SK-N-MC (cell line): ENCODE measurements around the gene CCDC183.

ENCODE experiments used
- DNase-seq: peaks from one replicate; pipeline ENCODE4 v3.0.0-alpha.2; 2011; ENCODE audit warnings: low read depth, low spot score
- H3K27ac ChIP-seq: fragments of 200-600 bp; sonication (generic); 2 replicates; pipeline ENCODE4 v1.5.1; 2016; ENCODE audit warnings: mixed run types
- H3K36me3 ChIP-seq: fragments of 200-600 bp; sonication (generic); 2 replicates; pipeline ENCODE4 v1.6.1; 2017; ENCODE audit warnings: antibody characterized with exemption, low read length, mixed read lengths; ENCODE audit not compliant: insufficient read depth
- H3K4me3 ChIP-seq: fragments of 200-600 bp; sonication (generic); 2 replicates; pipeline ENCODE4 v1.5.1; 2016
- H3K9ac ChIP-seq: fragments of 200-600 bp; sonication (generic); 2 replicates; pipeline ENCODE4 v1.8.0; 2017; ENCODE audit warnings: mixed run types, mixed read lengths; ENCODE audit not compliant: insufficient read length
- H3K9me3 ChIP-seq: fragments of 200-600 bp; sonication (generic); 2 replicates; pipeline ENCODE4 v1.6.1; 2017; ENCODE audit warnings: low read depth, mild to moderate bottlenecking, antibody characterized with exemption, low read length, moderate library complexity, mixed read lengths
- EZH2 ChIP-seq: fragments of 200-600 bp; sonication (generic); IDR thresholded peaks from one replicate; pipeline ENCODE4 v1.6.1; 2017; ENCODE audit warnings: antibody characterized with exemption
- FOXP2 ChIP-seq: optimal IDR thresholded peaks from 2 replicates; pipeline ENCODE3; 2011; ENCODE audit warnings: mild to moderate bottlenecking, moderate library complexity; ENCODE audit not compliant: insufficient read depth; ENCODE audit errors: extremely low read length, control extremely low read depth
- POLR2AphosphoS5 ChIP-seq: IDR thresholded peaks from 2 replicates; pipeline ENCODE4 v1.6.1; 2012; ENCODE audit warnings: mild to moderate bottlenecking, low read depth, low read length, borderline replicate concordance

The CCDC183 gene

GRCh38 chr9:136821826-136822544, 25.8 kb downstream of the CCDC183 start:
- DNase-seq = no peak
- H3K27ac ChIP-seq = no peak overlapping the region
- no peak overlapping the region for H3K4me3 ChIP-seq
- no peak overlapping the region for H3K9ac ChIP-seq
- H3K9me3 ChIP-seq = no peaks in the 10 kb centered on the region
- H3K36me3 ChIP-seq = peaks cover 23% of the 10 kb centered on the region; the same call in 1 of the 2 replicates
- no peak for TF ChIP-seq EZH2
- no peak for TF ChIP-seq POLR2AphosphoS5
- TF ChIP-seq FOXP2 = no peak

- no peaks in the 10 kb centered on the region for H3K9me3 ChIP-seq
- no peak overlapping the region for H3K9ac ChIP-seq
- no peak for TF ChIP-seq EZH2
- no peak for TF ChIP-seq FOXP2
- TF ChIP-seq POLR2AphosphoS5 = no peak
- DNase-seq = no peak
- H3K27ac ChIP-seq = peak overlapping the region; percentile 11; the same call in 1 of the 2 replicates
- peaks cover 25% of the 10 kb centered on the region; the same call in 1 of the 2 replicates for H3K36me3 ChIP-seq
- no peak overlapping the region for H3K4me3 ChIP-seq
Measured at GRCh38 chr9:136823136-136824046, 27.3 kb downstream of the CCDC183 start.

- H3K36me3 ChIP-seq = peaks cover 38% of the 10 kb centered on the region; the same call in 1 of the 2 replicates
- TF ChIP-seq FOXP2 (no peak), EZH2 (no peak), POLR2AphosphoS5 (no peak)
Measured at GRCh38 chr9:136824496-136825225, 28.5 kb downstream of the CCDC183 start.

GRCh38 chr9:136825295-136826187, 29.4 kb downstream of the CCDC183 start:
- no peaks in the 10 kb centered on the region for H3K9me3 ChIP-seq
- no peak overlapping the region for H3K4me3 ChIP-seq
- no peak overlapping the region for H3K9ac ChIP-seq
- peaks cover 47% of the 10 kb centered on the region; the same call in 1 of the 2 replicates for H3K36me3 ChIP-seq
- no peak for TF ChIP-seq POLR2AphosphoS5
- no peak for TF ChIP-seq FOXP2
- no peak for TF ChIP-seq EZH2
- no peak for DNase-seq
- no peak overlapping the region for H3K27ac ChIP-seq

More at GRCh38 chr9:136824496-136825225, 28.5 kb downstream of the CCDC183 start:
- H3K4me3 ChIP-seq = no peak overlapping the region
- no peaks in the 10 kb centered on the region for H3K9me3 ChIP-seq
- no peak overlapping the region for H3K9ac ChIP-seq
- DNase-seq = no peak
- no peak overlapping the region for H3K27ac ChIP-seq

- H3K27ac ChIP-seq = no peak overlapping the region
- peaks cover 52% of the 10 kb centered on the region; the same call in 1 of the 2 replicates for H3K36me3 ChIP-seq
- no peak overlapping the region for H3K4me3 ChIP-seq
- H3K9me3 ChIP-seq = no peaks in the 10 kb centered on the region
- no peak for DNase-seq
- no peak overlapping the region for H3K9ac ChIP-seq
- TF ChIP-seq FOXP2 = no peak
- TF ChIP-seq POLR2AphosphoS5 = no peak
- no peak for TF ChIP-seq EZH2
Measured at GRCh38 chr9:136826188-136826541, 30.0 kb downstream of the CCDC183 start.

- no peak overlapping the region for H3K9ac ChIP-seq
Measured at GRCh38 chr9:136826703-136827582, 30.8 kb downstream of the CCDC183 start.

More at GRCh38 chr9:136826703-136827582, 30.8 kb downstream of the CCDC183 start:
- no peak for DNase-seq
- TF ChIP-seq EZH2 (no peak), POLR2AphosphoS5 (no peak), FOXP2 (no peak)
- Histone ChIP-seq H3K36me3 (peaks cover 56% of the 10 kb centered on the region; the same call in 1 of the 2 replicates), H3K27ac (no peak overlapping the region), H3K9me3 (no peaks in the 10 kb centered on the region), H3K4me3 (no peak overlapping the region)
